Activated CD4-positive, alpha-beta T cell treated with anti-CD3 and anti-CD28 coated beads, Interleukin-2, amount 50 U/mL, for 16 hours (primary cell): ENCODE data around the gene POC1B.

ENCODE experiments used
- DNase-seq: peaks from one replicate; pipeline ENCODE4 v3.0.0-alpha.2; 2020

POC1B gene

GRCh38 chr12:89383235-89384049, 142.4 kb downstream of the POC1B start:
- no peak for DNase-seq

GRCh38 chr12:89382328-89382727, 143.5 kb downstream of the POC1B start:
- no peak for DNase-seq

- DNase-seq: no peak
These were observed 145.9 kb downstream of the POC1B start for GRCh38 chr12:89379839-89380467.

GRCh38 chr12:89379148-89379838, 146.6 kb downstream of the POC1B start:
- DNase-seq: no peak

- DNase-seq: no peak
These were observed 149.0 kb downstream of the POC1B start for GRCh38 chr12:89376844-89377243.

DNA sequence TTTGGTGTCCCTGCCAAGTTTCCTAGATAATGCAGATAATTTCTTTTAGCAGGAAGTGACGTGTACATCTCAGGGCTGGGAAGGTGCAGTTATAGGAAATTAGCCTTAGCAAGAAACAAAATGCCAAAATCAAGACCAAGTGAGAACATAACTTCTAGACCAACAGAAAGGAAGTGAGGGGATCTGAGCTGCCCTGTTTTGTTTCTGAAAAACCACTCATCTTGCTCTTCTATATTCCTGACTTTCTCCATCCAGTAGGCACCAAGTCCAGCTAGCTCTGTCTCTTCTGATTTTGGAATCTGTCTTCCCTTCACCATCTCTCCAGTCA, 149.7 kb downstream of the POC1B start:
- no peak for DNase-seq

GRCh38 chr12:89373763-89374572, 151.9 kb downstream of the POC1B start:
- DNase-seq: no peak

DNA sequence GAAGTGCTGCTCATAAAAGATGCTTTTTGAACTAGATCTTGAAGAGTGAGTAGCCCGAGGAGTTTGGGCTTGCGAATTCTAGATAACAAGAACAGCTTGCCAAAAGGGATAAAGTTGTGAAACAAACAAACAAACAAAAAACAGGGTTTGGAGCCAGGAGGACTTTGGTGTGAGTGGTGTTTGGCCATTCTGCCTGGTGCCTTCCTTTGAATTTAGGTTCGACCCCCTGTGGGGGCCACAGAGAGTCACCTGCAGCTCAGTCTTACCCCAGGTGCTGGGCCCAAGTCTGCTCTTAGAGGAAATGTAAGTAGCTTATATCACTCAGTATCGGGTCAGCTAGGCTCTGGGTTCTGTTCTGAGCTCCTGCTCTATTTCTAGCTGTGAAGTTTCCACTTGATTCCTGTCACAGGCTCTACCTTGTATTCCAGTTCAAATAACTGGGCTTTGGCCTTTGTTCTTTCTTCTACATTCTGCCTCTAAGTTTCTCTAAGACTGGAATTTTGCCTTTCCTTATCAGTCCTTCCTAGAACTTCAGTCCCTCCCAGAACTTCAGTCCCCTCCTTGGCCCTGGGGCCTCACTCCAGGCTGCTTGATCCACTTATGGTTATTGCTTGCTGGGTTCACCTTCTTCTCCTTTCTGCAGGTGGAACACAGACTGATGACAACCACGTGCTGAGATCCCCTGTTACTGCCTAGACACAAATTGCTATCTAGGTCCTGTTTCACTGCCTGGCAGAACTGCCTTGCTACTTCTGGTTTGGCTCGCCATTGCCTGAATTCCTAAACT, 153.1 kb downstream of the POC1B start:
- no peak for DNase-seq

GRCh38 chr12:89370850-89371249, 155.0 kb downstream of the POC1B start:
- no peak for DNase-seq

- DNase-seq: no peak
These were observed 155.4 kb downstream of the POC1B start for GRCh38 chr12:89370421-89370831.
